ENCODE data around the gene ARHGAP44. TPM values are rescaled to one million over a fixed set of nuclear protein-coding genes. Genes with fewer than 3 reads are reported as not detected.

ARHGAP44 gene
- total RNA-seq, 2 donors from 2014 or later: 46.3 to 51.5 TPM

Small RNAs within 50 kb of the gene (microRNA-seq; reads per million reads assigned to microRNA genes)
- not detected for gene MIR1269B

Other genes starting within 250 kb of the ARHGAP44 start
- 10 to 100 TPM in 1 of 2 donors, 1 to 10 TPM in 1; 1.1 to 20.5 TPM for gene MYOCD, start 123.6 kb upstream of the ARHGAP44 start, total RNA-seq
- 10 to 100 TPM; 42.9 to 59.7 TPM for gene ELAC2, start 228.5 kb downstream of the ARHGAP44 start, total RNA-seq